Neuronal stem cell (in vitro differentiated cells): Measurements from ENCODE around the gene FOXL2NB.
A peak's percentile ranks its signal among the peaks of the same experiment; 100 is the strongest.

Experiments
- DNase-seq: peaks from one replicate; pipeline ENCODE4 v3.0.0-alpha.2; 2013; ENCODE audit warnings: low spot score
- H2AFZ ChIP-seq: one replicate; pipeline ENCODE4 v1.6.1; 2013; ENCODE audit warnings: mild to moderate bottlenecking, low read length, inconsistent platforms
- H2AK5ac ChIP-seq: 2 replicates; pipeline ENCODE4 v1.6.1; 2013; ENCODE audit warnings: low read depth, mild to moderate bottlenecking, inconsistent platforms, low read length, moderate library complexity, mixed read lengths
- H2BK120ac ChIP-seq: 2 replicates; pipeline ENCODE4 v1.6.1; 2013; ENCODE audit warnings: low read depth, mild to moderate bottlenecking, inconsistent platforms, low read length, moderate library complexity, mixed read lengths
- H2BK12ac ChIP-seq: one replicate; pipeline ENCODE4 v1.6.1; 2013; ENCODE audit warnings: low read length, inconsistent platforms
- H2BK15ac ChIP-seq: 2 replicates; pipeline ENCODE4 v1.6.1; 2013; ENCODE audit warnings: mild to moderate bottlenecking, low read length, inconsistent platforms, mixed read lengths
- H2BK5ac ChIP-seq: one replicate; pipeline ENCODE4 v1.6.1; 2013; ENCODE audit warnings: inconsistent platforms, mild to moderate bottlenecking, low read length, moderate library complexity
- H3K14ac ChIP-seq: one replicate; pipeline ENCODE4 v1.6.1; 2013; ENCODE audit warnings: low read length, inconsistent platforms
- H3K18ac ChIP-seq: 2 replicates; pipeline ENCODE4 v1.6.1; 2013; ENCODE audit warnings: low read length, inconsistent platforms
- H3K23ac ChIP-seq: 2 replicates; pipeline ENCODE4 v1.6.1; 2013; ENCODE audit warnings: low read depth, mild to moderate bottlenecking, mixed read lengths, low read length, inconsistent platforms; ENCODE audit not compliant: poor library complexity
- H3K27ac ChIP-seq: replicated peaks from 3 replicates; pipeline ENCODE4 v1.5.1; 2013; ENCODE audit warnings: low read length, inconsistent platforms
- H3K27me3 ChIP-seq, 3 experiments: 2 replicates each; pipeline ENCODE4 v1.6.1; 2013; ENCODE audit warnings: low read length in 3 of 3, mild to moderate bottlenecking in 2 of 3, inconsistent platforms in 1 of 3, low read depth in 1 of 3, mixed read lengths in 1 of 3, moderate library complexity in 1 of 3; ENCODE audit not compliant: control insufficient read depth in 3 of 3, insufficient read depth in 3 of 3
- H3K36me3 ChIP-seq, 2 donors: replicated peaks in 1 of 2; 2 replicates each; pipeline ENCODE4 v1.6.1; 2013; ENCODE audit warnings: low read length in 2 of 2; ENCODE audit not compliant: control insufficient read depth in 2 of 2, insufficient read depth in 2 of 2
- H3K4ac ChIP-seq: 2 replicates; pipeline ENCODE4 v1.6.1; 2013; ENCODE audit warnings: inconsistent platforms, mild to moderate bottlenecking, low read length, moderate library complexity
- H3K4me1 ChIP-seq, 2 donors: 1 replicate in 1 of 2; 2 replicates in 1 of 2; pipeline ENCODE4 v1.6.1; 2013; ENCODE audit warnings: low read length in 2 of 2, low read depth in 1 of 2; ENCODE audit not compliant: control insufficient read depth in 2 of 2, insufficient read depth in 1 of 2
- H3K4me2 ChIP-seq: one replicate; pipeline ENCODE4 v1.6.1; 2013; ENCODE audit warnings: mild to moderate bottlenecking, low read length, inconsistent platforms; ENCODE audit not compliant: insufficient read depth, poor library complexity, severe bottlenecking
- H3K4me3 ChIP-seq, 2 donors: 2 replicates each; pipeline ENCODE4 v1.5.1; 2013; ENCODE audit warnings: low read length in 2 of 2, mild to moderate bottlenecking in 2 of 2, inconsistent platforms in 1 of 2, moderate library complexity in 1 of 2
- H3K79me1 ChIP-seq: one replicate; pipeline ENCODE4 v1.6.1; 2013; ENCODE audit warnings: low read depth, mild to moderate bottlenecking, inconsistent platforms, low read length, moderate library complexity
- H3K9ac ChIP-seq: one replicate; pipeline ENCODE4 v1.6.1; 2013; ENCODE audit warnings: mild to moderate bottlenecking, low read depth, low read length, inconsistent platforms; ENCODE audit not compliant: poor library complexity
- H3K9me3 ChIP-seq, 2 donors: replicated peaks in 1 of 2; 2 replicates each; pipeline versions ENCODE3 to v1.6.1; 2013; ENCODE audit warnings: low read length in 2 of 2, mild to moderate bottlenecking in 2 of 2, inconsistent platforms in 1 of 2, low read depth in 1 of 2, mixed read lengths in 1 of 2, moderate library complexity in 1 of 2; ENCODE audit not compliant: control insufficient read depth in 2 of 2, insufficient read depth in 1 of 2
- H4K8ac ChIP-seq: one replicate; pipeline ENCODE4 v1.6.1; 2013; ENCODE audit warnings: low read depth, mild to moderate bottlenecking, inconsistent platforms, low read length, moderate library complexity
- H4K91ac ChIP-seq: one replicate; pipeline ENCODE4 v1.6.1; 2013; ENCODE audit warnings: low read length, low read depth, mild to moderate bottlenecking, inconsistent platforms; ENCODE audit not compliant: poor library complexity
- WGBS, 2 donors: extraction: QIAGEN DNeasy Blood & Tissue Kit; methylation state at CpG; one replicate each; pipeline ENCODE4 v1.1.7; 2013; ENCODE audit warnings: missing lambda C conversion rate in 2 of 2, mixed read lengths in 1 of 2; ENCODE audit not compliant: insufficient read length in 2 of 2, insufficient replicate concordance in 1 of 2; ENCODE audit errors: extremely low coverage in 2 of 2; 5-methylcytosine and 5-hydroxymethylcytosine counted together

The FOXL2NB gene

DNA sequence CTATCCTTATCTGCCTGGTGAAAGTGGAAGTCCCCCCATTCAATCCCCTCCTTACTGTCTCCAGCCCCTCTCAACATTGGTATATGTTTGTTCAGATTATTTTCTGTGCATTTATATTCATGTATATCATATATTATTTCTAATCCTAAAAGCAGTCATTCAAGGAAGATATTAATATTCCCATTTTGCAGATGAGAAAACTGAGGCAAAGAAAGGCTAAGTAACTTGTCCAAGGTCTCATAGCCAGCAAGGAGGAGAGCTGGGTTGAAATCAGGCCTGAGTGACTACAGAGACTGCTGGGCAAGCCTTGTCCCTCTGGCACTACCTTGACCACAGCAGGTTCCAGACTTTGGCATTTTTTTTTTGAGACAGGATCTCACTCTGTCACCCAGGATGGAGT lies 29.0 kb downstream of the FOXL2NB start:
- Histone ChIP-seq H3K4me1 (peaks cover 0 to 5% of the 10 kb centered on the region in 2 donors), H3K9me3 (no peaks in the 10 kb centered on the region), H4K8ac (no peak overlapping the region)

DNA sequence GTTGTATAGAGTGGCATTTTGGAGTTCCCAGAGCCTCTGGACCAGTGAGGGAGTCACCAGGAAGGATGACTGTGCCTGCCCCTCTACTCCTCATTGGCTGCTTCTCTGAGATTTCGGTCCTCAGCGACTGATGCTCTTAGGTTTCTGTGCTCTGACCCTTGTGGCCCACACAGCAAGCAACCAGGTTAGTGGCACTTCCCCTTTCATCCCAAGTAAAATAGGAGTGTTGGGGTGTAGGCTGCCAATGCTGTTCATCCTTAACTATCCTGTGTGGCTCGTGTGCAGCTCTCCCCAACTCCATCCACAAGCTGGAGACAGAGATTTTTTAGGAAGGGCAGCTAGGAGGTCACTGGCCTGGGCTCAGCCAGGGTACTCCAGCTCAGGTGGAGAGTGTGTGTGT lies 37.8 kb downstream of the FOXL2NB start:
- Histone ChIP-seq H3K9ac (no peak overlapping the region), H3K14ac (no peak overlapping the region), H4K8ac (no peak overlapping the region), H2BK5ac (no peak overlapping the region), H3K4me2 (no peak overlapping the region), H3K18ac (no peak overlapping the region), H4K91ac (no peak overlapping the region), H3K79me1 (no peaks in the 10 kb centered on the region), H3K27ac (no peak overlapping the region), H2BK12ac (no peak overlapping the region), H3K23ac (no peak overlapping the region), H3K4me3 (no peak overlapping the region), H2BK120ac (no peak overlapping the region), H3K36me3 (no peaks in the 10 kb centered on the region), H2AFZ (no peak overlapping the region), H3K4ac (no peak overlapping the region), H3K4me1 (peaks cover 0 to 5% of the 10 kb centered on the region in 2 donors), H3K9me3 (no peaks in the 10 kb centered on the region), H3K27me3 (peaks cover 0 to 10% (median 0%) of the 10 kb centered on the region in 3 experiments), H2BK15ac (no peak overlapping the region), H2AK5ac (no peak overlapping the region)
- no peak for DNase-seq
- no CpG with 5 or more reads among the region's 3 CpGs for WGBS, 2 donors

More for the DNA sequence above, 29.0 kb downstream of the FOXL2NB start:
- no peaks in the 10 kb centered on the region for H3K27me3 ChIP-seq
- no peak for DNase-seq
- H3K14ac ChIP-seq: no peak overlapping the region
- no peak overlapping the region for H2BK15ac ChIP-seq
- H2BK5ac ChIP-seq: no peak overlapping the region
- no peak overlapping the region for H4K91ac ChIP-seq
- H3K18ac ChIP-seq: no peak overlapping the region
- H3K23ac ChIP-seq: no peak overlapping the region
- H3K36me3 ChIP-seq: no peaks in the 10 kb centered on the region
- H3K27ac ChIP-seq: no peak overlapping the region
- no peak overlapping the region for H3K9ac ChIP-seq
- no peak overlapping the region for H2BK120ac ChIP-seq
- no peak overlapping the region for H3K4me2 ChIP-seq
- no peak overlapping the region for H2BK12ac ChIP-seq
- H3K4me3 ChIP-seq: no peak overlapping the region
- H3K79me1 ChIP-seq: no peaks in the 10 kb centered on the region
- H2AK5ac ChIP-seq: no peak overlapping the region
- no peak overlapping the region for H3K4ac ChIP-seq
- no peak overlapping the region for H2AFZ ChIP-seq

DNA sequence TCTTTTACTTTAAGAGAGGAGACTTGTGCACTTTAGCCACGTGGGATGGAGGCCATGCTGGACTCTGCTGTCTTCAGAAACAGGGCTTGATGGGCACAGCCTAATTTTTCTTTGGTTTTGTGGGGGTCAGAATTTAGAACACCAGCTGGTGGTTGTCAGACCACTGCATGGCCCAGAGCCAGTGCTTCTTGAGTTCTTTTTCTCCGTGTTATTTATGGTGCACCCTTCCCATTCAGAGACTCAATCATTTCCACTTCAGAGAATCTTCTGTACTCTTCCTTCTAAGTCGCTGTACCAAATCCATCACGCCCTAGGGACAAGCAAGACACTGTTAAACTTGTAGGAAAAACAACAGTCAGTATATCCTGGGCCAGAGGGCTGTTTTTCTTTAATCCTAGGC lies 38.9 kb downstream of the FOXL2NB start:
- no peak overlapping the region for H3K9ac ChIP-seq
- no peak overlapping the region for H3K4me3 ChIP-seq
- no peak overlapping the region for H3K14ac ChIP-seq
- H2AK5ac ChIP-seq: no peak overlapping the region
- H3K9me3 ChIP-seq: no peaks in the 10 kb centered on the region
- H3K27me3 ChIP-seq: peaks cover 0 to 10% (median 0%) of the 10 kb centered on the region in 3 experiments
- peak; percentile 9 for DNase-seq
- no peak overlapping the region for H2BK120ac ChIP-seq
- H2BK12ac ChIP-seq: no peak overlapping the region
- H4K91ac ChIP-seq: no peak overlapping the region
- H2BK5ac ChIP-seq: no peak overlapping the region
- H3K4me1 ChIP-seq: peaks cover 0 to 5% of the 10 kb centered on the region in 2 donors
- H3K23ac ChIP-seq: no peak overlapping the region
- H3K4me2 ChIP-seq: no peak overlapping the region
- H4K8ac ChIP-seq: no peak overlapping the region
- H3K36me3 ChIP-seq: no peaks in the 10 kb centered on the region
- H2BK15ac ChIP-seq: no peak overlapping the region
- H2AFZ ChIP-seq: no peak overlapping the region
- no peaks in the 10 kb centered on the region for H3K79me1 ChIP-seq
- H3K18ac ChIP-seq: no peak overlapping the region
- no peak overlapping the region for H3K27ac ChIP-seq
- WGBS, 2 donors: no CpG with 5 or more reads among the region's 4 CpGs
- no peak overlapping the region for H3K4ac ChIP-seq

DNA sequence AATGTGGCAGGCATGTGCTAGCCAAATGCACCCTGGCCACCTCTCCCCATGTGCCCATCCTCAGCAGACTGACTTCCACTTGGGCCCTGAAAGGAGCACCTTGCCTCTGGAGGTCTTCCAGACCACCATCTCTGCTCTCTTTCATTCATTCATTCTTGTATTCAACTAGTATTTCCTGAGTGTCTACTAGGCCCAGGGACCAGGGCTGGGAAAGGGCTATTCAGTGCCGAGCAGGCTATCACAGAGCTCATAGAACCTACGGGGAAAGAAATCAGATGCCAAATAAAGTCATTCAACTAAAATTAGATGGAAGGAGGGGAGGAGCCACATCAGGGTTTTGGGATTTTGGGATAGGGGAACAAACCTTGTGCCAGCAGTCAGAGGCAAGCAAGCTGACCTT lies 40.2 kb downstream of the FOXL2NB start:
- no peak overlapping the region for H4K91ac ChIP-seq
- H2BK12ac ChIP-seq: no peak overlapping the region
- H3K23ac ChIP-seq: no peak overlapping the region
- DNase-seq: no peak
- H3K4ac ChIP-seq: no peak overlapping the region
- H3K4me1 ChIP-seq: peaks cover 0 to 5% of the 10 kb centered on the region in 2 donors
- no peak overlapping the region for H4K8ac ChIP-seq
- no peak overlapping the region for H3K14ac ChIP-seq
- no peak overlapping the region for H2BK120ac ChIP-seq
- no peak overlapping the region for H2AFZ ChIP-seq
- H2BK5ac ChIP-seq: no peak overlapping the region
- no peaks in the 10 kb centered on the region for H3K79me1 ChIP-seq
- peaks cover 0 to 10% (median 0%) of the 10 kb centered on the region in 3 experiments for H3K27me3 ChIP-seq
- no peak overlapping the region for H2BK15ac ChIP-seq
- H3K27ac ChIP-seq: no peak overlapping the region
- no peaks in the 10 kb centered on the region for H3K36me3 ChIP-seq
- no peak overlapping the region for H2AK5ac ChIP-seq
- H3K4me2 ChIP-seq: no peak overlapping the region
- peak overlapping the region in 1 of 2 donors; percentile 10 for H3K4me3 ChIP-seq
- peak overlapping the region; percentile 55 for H3K18ac ChIP-seq
- H3K9ac ChIP-seq: no peak overlapping the region
- no CpG with 5 or more reads among the region's 2 CpGs for WGBS, 2 donors
- no peaks in the 10 kb centered on the region for H3K9me3 ChIP-seq
